HG02623 (cell line): Measurements from ENCODE around the gene ASAP2.

Experiments used
- ATAC-seq: cut with Tn5 transposase; IDR thresholded peaks from one replicate; pipeline ENCODE4 v1.9.1; 2021; ENCODE audit warnings: moderate library complexity; ENCODE audit not compliant: unreplicated experiment

ASAP2 gene

DNA sequence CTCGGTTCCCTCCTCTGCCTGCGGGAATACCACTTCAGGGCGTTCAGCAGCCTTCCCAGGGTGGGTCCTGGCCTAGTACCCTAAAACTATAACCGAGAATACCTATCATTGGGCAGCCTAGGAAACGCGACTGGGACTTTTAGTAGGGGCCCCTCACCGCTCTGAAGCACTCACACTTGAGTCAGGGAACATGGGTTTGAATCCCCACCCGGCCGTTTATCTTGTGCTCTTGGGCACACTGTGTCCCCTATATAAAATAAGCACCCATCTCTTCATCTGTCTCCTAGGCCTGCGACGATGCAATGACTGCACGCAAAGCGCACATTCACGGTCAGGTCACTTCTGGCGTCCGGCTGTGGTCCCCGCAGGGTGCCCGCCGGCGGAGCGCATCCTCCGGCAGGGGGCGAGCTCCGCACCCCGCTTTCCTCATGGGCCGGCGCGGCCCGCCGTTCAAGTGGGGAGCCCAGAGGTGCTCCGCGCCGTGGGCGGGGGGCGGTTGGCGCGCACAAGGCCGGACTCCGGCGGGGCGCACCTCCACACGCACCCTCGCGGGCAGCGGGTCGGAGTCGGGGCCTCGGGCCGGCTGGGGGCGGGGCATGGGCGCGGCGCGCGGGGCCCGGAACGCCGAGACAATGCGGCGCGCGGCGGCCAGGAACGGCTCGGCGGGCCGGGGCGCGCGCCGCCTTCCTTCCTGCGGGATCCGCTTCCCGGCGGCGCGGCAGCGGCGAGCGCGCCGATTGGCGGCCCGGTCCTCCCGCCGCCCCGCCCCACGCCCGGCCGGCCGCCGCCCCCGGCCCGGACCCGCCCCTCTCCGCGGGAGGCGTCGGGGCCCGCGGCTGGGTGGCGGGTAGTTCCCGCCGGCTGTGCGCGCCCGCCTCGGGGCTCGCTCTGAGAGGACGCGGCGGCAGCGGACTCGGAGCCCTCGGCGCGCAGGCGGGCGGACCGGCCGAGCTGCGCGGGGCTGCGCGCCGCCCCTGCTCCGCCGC, at the start of gene ASAP2:
Gene ASAP2 (plus strand): TSS at position 850 of the 986 bp plus-strand sequence. CDS start 293 bp downstream, outside the sequence.
- ATAC-seq, result no peak

DNA sequence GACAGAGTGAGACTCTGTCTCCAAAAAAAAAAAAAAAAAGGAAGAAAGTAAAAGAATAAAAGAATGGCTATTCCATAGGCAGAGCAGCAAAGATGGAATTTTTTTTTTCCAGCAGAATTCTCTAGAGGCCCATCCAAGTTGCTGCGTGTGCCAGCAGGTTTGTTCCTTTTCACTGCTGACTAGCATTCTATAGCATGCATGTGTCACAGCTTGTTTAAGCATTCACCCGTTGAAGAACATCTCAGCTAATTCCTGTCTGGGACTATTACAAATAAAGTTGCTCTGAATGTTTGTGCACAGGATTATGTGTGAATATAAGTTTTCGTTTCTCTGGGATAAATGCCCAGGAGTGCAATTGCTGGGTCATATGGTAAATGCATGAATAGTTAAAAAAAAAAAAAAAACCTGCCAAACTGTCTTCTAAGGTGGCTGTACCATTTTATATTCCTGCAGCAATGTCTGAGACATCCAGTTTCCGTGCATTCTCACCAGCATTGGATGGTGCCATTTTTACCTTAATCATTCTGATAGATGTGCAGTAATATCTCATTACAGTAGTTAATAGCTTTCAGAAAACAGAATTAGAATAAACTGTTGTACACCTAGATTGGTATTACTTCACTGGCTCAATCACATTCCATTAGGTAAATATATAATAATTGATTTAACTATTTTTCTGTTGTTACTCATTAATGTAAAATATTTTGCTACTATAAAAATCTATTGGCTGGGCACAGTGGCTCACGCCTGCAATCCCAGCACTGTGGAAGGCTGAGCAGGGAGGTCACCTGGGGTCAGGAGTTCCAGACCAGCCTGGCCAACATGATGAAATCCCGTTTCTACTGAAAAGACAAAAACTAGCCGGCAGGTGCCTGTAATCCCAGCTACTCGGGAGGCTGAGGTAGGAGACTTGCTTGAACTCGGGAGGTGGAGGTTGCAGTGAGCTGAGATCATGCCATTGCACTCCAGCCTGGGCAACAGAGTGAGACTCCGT, 47.5 kb upstream of the ASAP2 start:
- no peak for ATAC-seq

- ATAC-seq, result no peak
Observed at GRCh38 chr2:9160732-9161131, 45.9 kb upstream of the ASAP2 start.

DNA sequence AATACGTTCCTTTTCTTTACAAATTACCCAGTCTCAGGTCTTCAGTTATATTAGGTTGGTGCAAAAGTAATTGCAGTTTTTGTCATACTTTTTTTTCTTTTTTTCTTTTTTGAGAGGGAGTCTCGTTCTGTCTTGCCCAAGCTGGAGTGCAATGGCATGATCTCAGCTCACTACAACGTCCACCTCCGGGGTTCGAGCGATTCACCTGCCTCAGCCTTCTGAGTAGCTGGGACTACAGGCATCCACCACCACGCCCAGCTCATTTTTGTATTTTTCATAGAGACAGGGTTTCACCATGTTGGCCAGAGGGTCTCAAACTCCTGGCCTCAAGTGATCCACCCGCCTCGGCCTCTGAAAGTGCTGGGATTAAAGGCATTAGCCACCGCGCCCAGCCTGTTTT, 43.8 kb upstream of the ASAP2 start:
- ATAC-seq, result no peak

DNA sequence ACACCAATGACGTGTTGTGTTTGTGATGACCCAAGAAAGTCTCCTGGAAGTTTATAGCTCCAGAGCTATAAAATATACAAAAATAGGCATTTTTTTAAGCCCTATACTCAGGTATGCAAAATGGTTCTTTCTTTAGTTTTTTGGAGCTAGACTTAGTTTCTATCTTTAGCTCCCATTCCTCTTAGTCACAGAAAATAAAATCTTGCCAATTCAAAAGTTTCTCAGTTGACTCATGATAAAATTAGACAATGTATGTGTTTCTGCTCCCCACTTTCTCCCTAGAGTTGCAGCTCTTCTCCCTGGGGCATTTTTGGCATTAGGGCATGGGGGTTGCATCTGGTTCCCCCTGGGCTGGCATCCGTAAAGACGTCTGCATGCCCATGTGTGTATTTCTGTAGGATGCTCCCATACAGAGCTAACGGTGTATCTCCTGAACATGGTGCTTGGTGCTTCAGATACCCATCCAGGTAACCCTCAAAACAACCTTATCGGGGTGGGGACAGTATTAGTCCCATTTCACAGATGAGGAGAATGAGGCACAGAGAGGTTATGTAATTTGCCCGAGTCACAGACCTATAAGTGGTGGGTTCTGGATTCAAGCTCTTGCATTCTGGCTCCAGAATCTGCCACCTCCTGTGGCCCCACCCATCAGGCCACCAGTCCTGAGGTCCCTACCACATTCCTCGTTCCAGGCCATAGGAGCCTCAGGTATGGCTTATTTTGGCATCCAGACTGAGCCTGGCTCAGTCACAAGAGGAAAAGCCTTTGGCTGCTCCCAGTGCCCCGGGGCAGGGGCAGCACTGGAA, 43.1 kb upstream of the ASAP2 start:
- ATAC-seq, result no peak

- no peak for ATAC-seq
Observed at GRCh38 chr2:9164112-9164608, 42.5 kb upstream of the ASAP2 start.

- no peak for ATAC-seq
Observed at GRCh38 chr2:9165625-9166024, 41.0 kb upstream of the ASAP2 start.

DNA sequence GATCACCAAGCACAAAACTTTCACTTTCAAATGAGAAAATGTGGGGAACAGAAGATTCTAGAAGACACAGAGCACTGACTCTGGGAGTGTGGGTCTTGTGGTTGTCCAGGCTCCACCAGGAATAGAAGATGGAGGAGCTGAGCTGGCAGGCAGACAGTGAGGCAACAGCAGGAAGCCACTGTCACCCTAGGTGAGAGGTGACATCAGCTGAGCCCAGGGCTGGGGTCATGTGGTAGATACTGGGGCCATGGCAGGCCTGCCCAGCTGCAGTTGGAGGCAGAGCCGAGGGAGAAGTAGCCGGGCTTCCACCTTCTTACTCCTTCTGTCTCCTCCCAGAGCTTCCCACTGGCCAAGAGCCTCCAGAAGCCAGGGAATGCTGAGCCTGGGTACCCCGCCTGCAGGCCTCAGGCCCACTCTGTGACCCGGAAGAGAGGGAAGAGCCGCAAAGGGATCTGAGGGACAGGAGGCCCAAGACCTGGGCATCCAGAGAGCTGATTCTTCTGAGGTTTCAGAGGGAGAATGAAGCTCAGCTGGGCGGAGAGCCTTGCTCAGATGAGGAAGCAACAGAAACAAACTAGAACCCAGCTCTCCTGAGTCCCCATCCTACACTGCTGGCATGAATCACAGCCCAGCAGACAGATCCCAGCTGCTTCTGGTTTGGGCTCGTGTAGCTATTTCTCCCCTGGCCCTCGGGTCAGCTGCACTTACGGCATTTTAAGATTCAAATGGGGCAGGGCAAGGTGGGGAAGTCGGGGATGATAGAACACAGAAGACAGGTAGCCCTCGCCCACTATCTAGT, 39.8 kb upstream of the ASAP2 start:
- no peak for ATAC-seq

- ATAC-seq, result no peak
Observed at GRCh38 chr2:9167718-9168657, 38.6 kb upstream of the ASAP2 start.

DNA sequence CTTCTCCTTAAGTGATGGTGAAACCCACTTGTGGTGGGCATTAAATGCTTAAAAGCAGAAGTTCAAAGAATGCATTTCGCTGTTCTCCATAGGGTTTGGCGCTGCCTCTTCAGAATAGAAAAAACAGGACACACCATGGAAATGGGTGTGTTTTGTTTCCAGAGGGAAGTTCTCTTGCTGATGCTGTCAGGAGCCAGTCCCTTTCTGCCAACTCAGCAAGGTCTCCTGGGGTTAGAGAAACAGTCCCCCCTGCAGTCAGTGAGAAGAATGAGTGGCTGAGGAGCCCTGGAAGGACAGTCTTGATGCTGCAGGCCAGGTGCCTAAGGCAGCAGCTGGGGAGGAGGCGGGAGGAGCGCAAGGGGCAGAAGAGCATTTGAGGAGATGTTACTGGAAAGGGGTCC, 37.8 kb upstream of the ASAP2 start:
- ATAC-seq, result no peak

GRCh38 chr2:9169349-9170107, 37.1 kb upstream of the ASAP2 start:
- ATAC-seq, result no peak

DNA sequence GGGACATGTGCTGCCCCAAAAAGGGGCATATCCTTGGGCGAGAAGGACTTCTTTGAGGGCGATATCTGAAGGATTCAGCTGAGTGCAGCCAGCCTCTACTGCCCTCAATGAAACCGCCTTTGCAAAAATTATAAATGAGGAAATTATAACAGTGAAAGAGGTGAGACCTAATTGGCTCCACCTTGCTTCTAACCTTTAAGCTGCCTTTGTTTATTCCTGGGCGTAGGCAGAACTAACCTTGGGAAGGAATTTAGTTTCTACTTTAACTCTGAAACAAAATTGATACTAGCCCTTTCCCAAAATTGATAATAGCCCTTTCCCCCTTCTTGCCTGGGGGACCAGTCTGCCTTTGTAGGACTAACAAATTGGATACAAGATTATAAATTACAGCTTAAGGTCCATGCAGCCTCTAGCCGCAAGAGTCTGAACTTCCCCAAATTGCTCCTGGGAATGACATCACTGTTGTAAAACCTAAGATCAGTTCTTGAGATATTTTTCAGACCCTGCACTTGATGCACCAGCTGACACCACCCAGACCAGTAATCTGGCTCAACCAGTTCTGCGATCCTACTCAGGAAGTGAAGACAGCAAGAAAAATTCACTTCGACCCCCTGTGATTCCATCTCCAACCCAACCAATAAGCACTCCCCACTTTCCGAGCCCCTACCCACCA, 36.0 kb upstream of the ASAP2 start:
- no peak for ATAC-seq

DNA sequence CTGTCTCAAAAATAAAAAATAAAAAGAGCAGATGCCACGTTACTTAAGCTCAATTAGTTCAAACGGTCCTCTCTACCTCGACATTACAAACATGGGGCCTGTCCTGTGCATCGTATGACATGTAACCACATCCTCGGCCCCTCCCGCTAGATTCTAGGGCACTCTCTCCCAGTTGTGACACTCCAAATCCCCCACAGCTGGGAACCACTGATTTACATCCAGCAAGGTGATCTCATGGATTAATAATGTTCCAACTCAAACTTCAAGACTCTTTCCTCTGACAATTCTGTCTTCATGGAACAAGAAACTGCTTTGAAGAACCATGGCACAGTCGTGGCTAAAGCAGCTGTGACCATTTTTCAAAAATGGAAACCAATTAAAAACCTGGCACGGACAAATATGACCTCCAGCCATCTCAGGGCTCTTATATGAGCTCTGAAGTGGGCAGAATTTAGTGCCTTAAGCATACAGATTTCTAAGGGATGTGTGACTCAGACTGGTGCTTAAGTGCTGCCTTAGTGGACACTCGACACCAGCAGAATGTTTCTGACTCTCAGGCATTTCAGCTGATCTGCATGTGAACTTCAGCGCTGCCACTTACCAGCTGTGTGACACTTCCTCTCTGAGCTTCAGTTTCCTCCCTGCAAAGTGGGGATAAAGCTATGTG, 31.7 kb upstream of the ASAP2 start:
- no peak for ATAC-seq

DNA sequence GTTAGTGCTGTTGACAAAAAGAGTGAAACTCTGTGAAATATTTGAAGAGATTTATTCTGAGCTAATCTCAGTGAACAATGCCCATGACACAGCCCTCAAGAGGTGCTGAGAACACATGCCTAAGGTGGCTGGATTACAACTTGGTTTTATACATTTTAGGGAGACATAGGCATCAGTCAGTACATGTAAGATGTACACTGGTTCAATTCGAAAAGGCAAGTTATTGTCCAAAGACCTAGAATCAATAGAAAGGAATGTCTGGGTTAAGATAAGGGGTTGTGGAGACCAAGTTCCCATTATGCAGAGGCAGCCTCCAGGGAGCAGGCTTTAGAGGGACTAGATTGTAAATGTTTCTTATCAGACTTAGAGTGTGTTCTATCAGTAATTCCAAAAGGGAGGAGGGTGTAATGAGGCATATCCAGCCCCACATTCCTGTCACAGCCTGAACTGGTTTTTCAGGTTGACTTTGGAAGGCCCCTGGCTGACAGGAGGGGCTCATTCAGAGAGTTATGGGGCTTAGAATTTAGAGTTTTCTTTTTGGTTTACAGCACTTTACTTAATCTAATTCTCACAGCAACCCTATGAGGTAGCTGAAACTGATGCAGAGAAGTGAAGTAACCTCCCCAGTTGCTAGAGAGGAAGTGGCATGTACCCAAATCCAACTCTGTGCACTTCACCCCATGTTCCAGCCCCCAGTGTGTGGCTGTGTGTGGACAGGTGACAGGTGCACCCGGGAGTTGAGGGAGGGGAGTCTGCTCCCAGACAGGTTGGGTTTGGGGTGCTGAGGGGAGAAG, 28.3 kb upstream of the ASAP2 start:
- no peak for ATAC-seq

GRCh38 chr2:9178904-9179571, 27.6 kb upstream of the ASAP2 start:
- ATAC-seq, result no peak
